Neural cell (in vitro differentiated cells): ENCODE data around the gene CAMK1D.

Source experiments
- CTCF ChIP-seq: fragments of 450-650 bp; IDR thresholded peaks from 2 replicates; pipeline ENCODE4 v1.5.1; 2014; ENCODE audit warnings: antibody characterized with exemption, mild to moderate bottlenecking, moderate library complexity; ENCODE audit not compliant: poor library complexity, severe bottlenecking
- EP300 ChIP-seq: fragments of 450-650 bp; conservative IDR thresholded peaks from 2 replicates; pipeline ENCODE4 v1.6.1; 2014; ENCODE audit warnings: antibody characterized with exemption, mild to moderate bottlenecking, moderate library complexity; ENCODE audit not compliant: poor library complexity, severe bottlenecking
- EZH2 ChIP-seq: fragments of 200-600, 300-800 bp; shearing (Covaris generic), sonication (generic); IDR thresholded peaks from 2 replicates; pipeline ENCODE4 v1.6.1; 2014; ENCODE audit warnings: antibody characterized with exemption, low read length, borderline replicate concordance, mild to moderate bottlenecking; ENCODE audit not compliant: insufficient read depth, poor library complexity, severe bottlenecking
- POLR2AphosphoS5 ChIP-seq: IDR thresholded peaks from 2 replicates; pipeline ENCODE4 v1.6.1; 2012
- RAD21 ChIP-seq: fragments of 450-650 bp; conservative IDR thresholded peaks from 2 replicates; pipeline ENCODE4 v1.6.1; 2014; ENCODE audit warnings: antibody characterized with exemption, mild to moderate bottlenecking, moderate library complexity
- REST ChIP-seq: IDR thresholded peaks from 2 replicates; pipeline ENCODE4 v1.6.1; 2012; ENCODE audit warnings: borderline replicate concordance
- SMC3 ChIP-seq: fragments of 450-650 bp; conservative IDR thresholded peaks from 2 replicates; pipeline ENCODE4 v1.6.1; 2014; ENCODE audit warnings: antibody characterized with exemption, mild to moderate bottlenecking, moderate library complexity; ENCODE audit not compliant: poor library complexity
- TAF1 ChIP-seq: IDR thresholded peaks from 2 replicates; pipeline ENCODE4 v1.6.1; 2012; ENCODE audit warnings: low read depth

DNA sequence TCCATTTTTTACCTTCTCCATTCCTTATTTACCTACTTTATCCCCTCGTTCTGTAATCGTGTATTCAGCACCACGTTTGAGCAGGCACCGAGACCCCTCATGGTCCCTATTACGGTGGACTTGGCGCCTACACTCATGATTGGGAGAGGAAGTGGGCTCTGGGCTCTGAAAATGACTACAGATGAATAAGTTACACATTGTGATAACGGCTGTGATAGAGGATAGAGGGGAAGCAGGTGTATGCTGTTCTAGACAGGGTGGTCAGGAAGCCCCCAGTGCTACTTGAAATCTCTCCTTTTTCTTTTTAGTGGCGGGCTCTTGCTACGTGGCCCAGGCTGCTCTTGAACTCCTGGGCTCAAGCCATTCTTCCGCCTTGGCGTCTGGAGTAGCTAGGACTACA, 59.8 kb downstream of the CAMK1D start:
- TF ChIP-seq CTCF = no peak
- no peak for TF ChIP-seq EZH2
- no peak for TF ChIP-seq TAF1
- TF ChIP-seq POLR2AphosphoS5 = no peak
- TF ChIP-seq EP300 = no peak
- no peak for TF ChIP-seq RAD21
- no peak for TF ChIP-seq REST
- no peak for TF ChIP-seq SMC3
